GM12801 (cell line): ENCODE results near the gene DEPDC1B.

Experiments
- CTCF ChIP-seq: IDR thresholded peaks from one replicate; pipeline ENCODE4 v1.5.1; 2011; ENCODE audit warnings: control low read depth; ENCODE audit not compliant: insufficient read length; ENCODE audit errors: extremely low read depth

Gene DEPDC1B

GRCh38 chr5:60551250-60551649, 148.7 kb downstream of the DEPDC1B start:
- no peak for TF ChIP-seq CTCF

- TF ChIP-seq CTCF = no peak
Observed at GRCh38 chr5:60550311-60550710, 149.7 kb downstream of the DEPDC1B start.

GRCh38 chr5:60549841-60550240, 150.1 kb downstream of the DEPDC1B start:
- no peak for TF ChIP-seq CTCF
